ENCODE measurements around the gene GRK5. TPM values are rescaled to one million over a fixed set of nuclear protein-coding genes. Genes with fewer than 3 reads are reported as not detected.
"Not testable (repeated sequence)": the region's sequence is repeated elsewhere in the genome, so short reads cannot be mapped to it uniquely, and the experiment has no call there.

GRK5 gene
- total RNA-seq, 1 experiment from 2014 or later = 1.2 TPM

- TF ChIP-seq CTCF (conservative IDR thresholded peaks at IDR 0.05) = no peak
- Histone ChIP-seq H2BK20ac (ENCODE audit: low read depth, low read length, poor library complexity, severe bottlenecking) (no peak overlapping the region), H3K79me1 (ENCODE audit: insufficient read depth, low read depth, low read length, poor library complexity, severe bottlenecking) (no peaks in the 10 kb centered on the region), H2AFZ (ENCODE audit: low read length) (no peak overlapping the region), H3T11ph (ENCODE audit: low read length) (no peak overlapping the region), H2BK12ac (ENCODE audit: insufficient read length, low read depth, low read length) (no peak overlapping the region), H3K14ac (ENCODE audit: insufficient read depth, low read length) (no peak overlapping the region), H3K9me3 (ENCODE audit: control insufficient read depth, low read depth, low read length) (no peaks in the 10 kb centered on the region), H3K27me3 (ENCODE audit: insufficient read depth, low read length) (no peaks in the 10 kb centered on the region), H3K23ac (ENCODE audit: insufficient read length, low read depth, low read length) (no peak overlapping the region), H4K8ac (replicated peaks; ENCODE audit: insufficient read length, low read depth, low read length) (no peak overlapping the region), H3K23me2 (ENCODE audit: insufficient read length, low read depth, low read length, poor library complexity, severe bottlenecking) (no peaks in the 10 kb centered on the region), H4K5ac (ENCODE audit: insufficient read length, low read depth, low read length) (no peak overlapping the region), H3K9ac (ENCODE audit: extremely low read depth, insufficient read length, low read length) (no peak overlapping the region), H2BK5ac (ENCODE audit: insufficient read length, low read length) (no peak overlapping the region), H4K20me1 (ENCODE audit: control insufficient read depth, insufficient read depth, insufficient read length) (no peaks in the 10 kb centered on the region), H2BK120ac (ENCODE audit: low read depth, low read length, poor library complexity, severe bottlenecking) (no peak overlapping the region), H4K91ac (ENCODE audit: insufficient read length, low read depth, low read length) (no peak overlapping the region), H3K4ac (ENCODE audit: low read depth, low read length) (no peak overlapping the region), H3K79me2 (ENCODE audit: insufficient read depth, low read length) (no peaks in the 10 kb centered on the region), H3K18ac (ENCODE audit: insufficient read length, low read depth, low read length) (no peak overlapping the region), H3K4me2 (ENCODE audit: insufficient read depth, insufficient read length, low read length) (no peak overlapping the region), H2BK15ac (ENCODE audit: low read depth, low read length) (no peak overlapping the region), H3K27ac (ENCODE audit: insufficient read length, low read depth, low read length) (no peak overlapping the region), H3K56ac (ENCODE audit: insufficient read length, low read depth, low read length) (no peak overlapping the region), H2AK5ac (ENCODE audit: insufficient read length, low read length) (no peak overlapping the region), H3K4me1 (ENCODE audit: insufficient read depth, low read length) (no peaks in the 10 kb centered on the region)
- Mint-ChIP-seq H3K4me3 (no peak overlapping the region), H3K9me3 (peaks cover 8 to 12% of the 10 kb centered on the region in 2 experiments), H3K27ac (no peak overlapping the region), H3K36me3 (ENCODE audit: insufficient read depth in 1 of 3, low read depth in 3 of 3) (peaks cover 0 to 5% (median 2%) of the 10 kb centered on the region in 3 experiments; a peak in 4 of 7 replicates), H3K4me1 (peaks cover 0 to 11% of the 10 kb centered on the region in 2 experiments; a peak in 2 of 4 replicates), H3K27me3 (ENCODE audit: low read depth) (peaks cover 45% of the 10 kb centered on the region)
- DNase-seq = no peak
- no CpG with 5 or more reads among the region's 4 CpGs for WGBS (ENCODE audit: extremely low coverage, insufficient read length, low lambda C conversion rate)
Measured at GRCh38 chr10:119462773-119463172, 255.4 kb downstream of the GRK5 start.

- not testable (repeated sequence) for H3K36me3 Mint-ChIP-seq (ENCODE audit: insufficient read depth in 1 of 3, low read depth in 3 of 3); H2BK120ac ChIP-seq (ENCODE audit: low read depth, low read length, poor library complexity, severe bottlenecking); H2BK15ac ChIP-seq (ENCODE audit: low read depth, low read length); H2AFZ ChIP-seq (ENCODE audit: low read length); H3K79me1 ChIP-seq (ENCODE audit: insufficient read depth, low read depth, low read length, poor library complexity, severe bottlenecking); H3K9me3 ChIP-seq (ENCODE audit: control insufficient read depth, low read depth, low read length); H3K4ac ChIP-seq (ENCODE audit: low read depth, low read length); DNase-seq; H4K5ac ChIP-seq (ENCODE audit: insufficient read length, low read depth, low read length); H3K27ac Mint-ChIP-seq; H3K27me3 ChIP-seq (ENCODE audit: insufficient read depth, low read length); H3K4me2 ChIP-seq (ENCODE audit: insufficient read depth, insufficient read length, low read length); H3T11ph ChIP-seq (ENCODE audit: low read length); H3K14ac ChIP-seq (ENCODE audit: insufficient read depth, low read length); H3K4me1 ChIP-seq (ENCODE audit: insufficient read depth, low read length); H3K4me1 Mint-ChIP-seq; H2BK12ac ChIP-seq (ENCODE audit: insufficient read length, low read depth, low read length); H3K4me3 Mint-ChIP-seq; H3K27ac ChIP-seq (ENCODE audit: insufficient read length, low read depth, low read length); H4K20me1 ChIP-seq (ENCODE audit: control insufficient read depth, insufficient read depth, insufficient read length); H3K23ac ChIP-seq (ENCODE audit: insufficient read length, low read depth, low read length); H3K23me2 ChIP-seq (ENCODE audit: insufficient read length, low read depth, low read length, poor library complexity, severe bottlenecking); H3K79me2 ChIP-seq (ENCODE audit: insufficient read depth, low read length); H2BK20ac ChIP-seq (ENCODE audit: low read depth, low read length, poor library complexity, severe bottlenecking); H2AK5ac ChIP-seq (ENCODE audit: insufficient read length, low read length); H3K56ac ChIP-seq (ENCODE audit: insufficient read length, low read depth, low read length); H4K91ac ChIP-seq (ENCODE audit: insufficient read length, low read depth, low read length); H3K9ac ChIP-seq (ENCODE audit: extremely low read depth, insufficient read length, low read length); H4K8ac ChIP-seq (replicated peaks; ENCODE audit: insufficient read length, low read depth, low read length); H2BK5ac ChIP-seq (ENCODE audit: insufficient read length, low read length); H3K18ac ChIP-seq (ENCODE audit: insufficient read length, low read depth, low read length)
- H3K9me3 Mint-ChIP-seq = peaks cover 8 to 12% of the 10 kb centered on the region in 2 experiments
- no CpG with 5 or more reads among the region's 2 CpGs for WGBS (ENCODE audit: extremely low coverage, insufficient read length, low lambda C conversion rate)
- peaks cover 48% of the 10 kb centered on the region for H3K27me3 Mint-ChIP-seq (ENCODE audit: low read depth)
Measured at GRCh38 chr10:119463195-119463594, 255.8 kb downstream of the GRK5 start.

Data from H9 (cell line).